Measurements from ENCODE around the gene ADAMTS15.

The ADAMTS15 gene, protein sequence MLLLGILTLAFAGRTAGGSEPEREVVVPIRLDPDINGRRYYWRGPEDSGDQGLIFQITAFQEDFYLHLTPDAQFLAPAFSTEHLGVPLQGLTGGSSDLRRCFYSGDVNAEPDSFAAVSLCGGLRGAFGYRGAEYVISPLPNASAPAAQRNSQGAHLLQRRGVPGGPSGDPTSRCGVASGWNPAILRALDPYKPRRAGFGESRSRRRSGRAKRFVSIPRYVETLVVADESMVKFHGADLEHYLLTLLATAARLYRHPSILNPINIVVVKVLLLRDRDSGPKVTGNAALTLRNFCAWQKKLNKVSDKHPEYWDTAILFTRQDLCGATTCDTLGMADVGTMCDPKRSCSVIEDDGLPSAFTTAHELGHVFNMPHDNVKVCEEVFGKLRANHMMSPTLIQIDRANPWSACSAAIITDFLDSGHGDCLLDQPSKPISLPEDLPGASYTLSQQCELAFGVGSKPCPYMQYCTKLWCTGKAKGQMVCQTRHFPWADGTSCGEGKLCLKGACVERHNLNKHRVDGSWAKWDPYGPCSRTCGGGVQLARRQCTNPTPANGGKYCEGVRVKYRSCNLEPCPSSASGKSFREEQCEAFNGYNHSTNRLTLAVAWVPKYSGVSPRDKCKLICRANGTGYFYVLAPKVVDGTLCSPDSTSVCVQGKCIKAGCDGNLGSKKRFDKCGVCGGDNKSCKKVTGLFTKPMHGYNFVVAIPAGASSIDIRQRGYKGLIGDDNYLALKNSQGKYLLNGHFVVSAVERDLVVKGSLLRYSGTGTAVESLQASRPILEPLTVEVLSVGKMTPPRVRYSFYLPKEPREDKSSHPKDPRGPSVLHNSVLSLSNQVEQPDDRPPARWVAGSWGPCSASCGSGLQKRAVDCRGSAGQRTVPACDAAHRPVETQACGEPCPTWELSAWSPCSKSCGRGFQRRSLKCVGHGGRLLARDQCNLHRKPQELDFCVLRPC
- 0 to 0.60 (median 0) reads per million in 9 experiments for total RNA-seq

DNA sequence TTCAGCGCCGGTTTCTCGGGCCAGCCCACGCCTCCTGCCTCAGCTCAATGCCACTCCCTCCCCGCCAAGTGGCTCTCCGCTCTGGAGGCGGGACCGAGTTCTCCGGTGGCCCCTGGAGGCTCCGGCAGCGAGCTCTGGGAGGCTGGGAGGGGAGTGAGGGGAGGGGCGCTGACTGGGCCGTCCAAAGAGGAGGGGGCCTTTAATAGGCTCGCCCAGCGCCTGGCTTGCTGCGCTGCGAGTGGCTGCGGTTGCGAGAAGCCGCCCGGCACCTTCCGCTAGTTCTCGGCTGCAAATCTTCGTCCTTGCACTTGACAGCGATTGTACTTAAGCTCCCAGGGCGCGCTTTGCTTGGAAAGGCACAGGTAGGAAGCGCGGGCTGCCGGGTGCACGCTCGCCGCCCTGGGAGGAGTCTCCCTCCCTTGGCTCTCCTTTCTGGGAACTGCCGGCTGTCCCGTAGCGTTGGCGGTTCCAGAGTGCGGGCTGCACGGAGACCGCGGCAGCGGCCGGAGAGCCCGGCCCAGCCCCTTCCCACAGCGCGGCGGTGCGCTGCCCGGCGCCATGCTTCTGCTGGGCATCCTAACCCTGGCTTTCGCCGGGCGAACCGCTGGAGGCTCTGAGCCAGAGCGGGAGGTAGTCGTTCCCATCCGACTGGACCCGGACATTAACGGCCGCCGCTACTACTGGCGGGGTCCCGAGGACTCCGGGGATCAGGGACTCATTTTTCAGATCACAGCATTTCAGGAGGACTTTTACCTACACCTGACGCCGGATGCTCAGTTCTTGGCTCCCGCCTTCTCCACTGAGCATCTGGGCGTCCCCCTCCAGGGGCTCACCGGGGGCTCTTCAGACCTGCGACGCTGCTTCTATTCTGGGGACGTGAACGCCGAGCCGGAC, at the start of gene ADAMTS15:
Gene ADAMTS15, plus strand, starts transcription at position 230 of the 894 bp plus-strand sequence. Its CDS starts 329 bp downstream, at position 559.
- peak within 1 kb of the TSS; percentile 63 to 67 for H3K4me3 Mint-ChIP-seq
- no peak within 1 kb of the TSS for H3K27ac Mint-ChIP-seq
- H3K36me3 Mint-ChIP-seq (ENCODE audit: insufficient read depth) = no peaks in the 10 kb centered on the region
- H3K4me1 Mint-ChIP-seq (ENCODE audit: low read depth in 2 of 2) = peaks cover 0 to 10% of the 10 kb centered on the region in 2 donors
- no peaks in the 10 kb centered on the region for H3K9me3 Mint-ChIP-seq
- H3K27me3 Mint-ChIP-seq = peaks cover 33 to 76% of the 10 kb centered on the region in 2 donors
- no peak for DNase-seq
- peak; percentile 66 for ATAC-seq (replicated peaks)

DNA sequence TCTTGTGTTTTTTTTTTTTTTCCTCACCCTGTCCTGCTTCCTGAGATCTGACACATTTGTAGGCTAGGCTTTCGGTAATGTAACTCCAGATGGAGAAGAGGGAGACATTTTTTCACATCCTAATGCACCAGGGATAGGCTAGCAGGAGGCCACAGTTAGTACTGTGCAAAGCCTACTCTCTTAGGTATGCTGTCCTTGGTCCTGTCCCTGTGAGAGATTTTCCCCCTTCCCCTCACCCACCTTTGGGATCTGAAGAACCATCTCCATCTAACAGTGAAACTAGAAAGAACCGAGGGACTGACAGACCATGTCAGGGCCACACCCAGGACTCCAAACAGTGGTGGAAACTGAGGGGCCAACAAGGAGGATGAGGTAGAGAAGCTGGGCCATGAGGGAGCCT, 49.2 kb upstream of the ADAMTS15 start:
- peaks cover 15 to 16% of the 10 kb centered on the region in 2 donors for H3K4me1 Mint-ChIP-seq (ENCODE audit: low read depth in 2 of 2)
- no peak overlapping the region for H3K27ac Mint-ChIP-seq
- no peak overlapping the region for H3K4me3 Mint-ChIP-seq
- no peaks in the 10 kb centered on the region for H3K36me3 Mint-ChIP-seq (ENCODE audit: insufficient read depth)
- H3K27me3 Mint-ChIP-seq = peaks cover 56 to 62% of the 10 kb centered on the region in 2 donors
- no peaks in the 10 kb centered on the region for H3K9me3 Mint-ChIP-seq
- DNase-seq = no peak
- no peak for ATAC-seq (replicated peaks)

DNA sequence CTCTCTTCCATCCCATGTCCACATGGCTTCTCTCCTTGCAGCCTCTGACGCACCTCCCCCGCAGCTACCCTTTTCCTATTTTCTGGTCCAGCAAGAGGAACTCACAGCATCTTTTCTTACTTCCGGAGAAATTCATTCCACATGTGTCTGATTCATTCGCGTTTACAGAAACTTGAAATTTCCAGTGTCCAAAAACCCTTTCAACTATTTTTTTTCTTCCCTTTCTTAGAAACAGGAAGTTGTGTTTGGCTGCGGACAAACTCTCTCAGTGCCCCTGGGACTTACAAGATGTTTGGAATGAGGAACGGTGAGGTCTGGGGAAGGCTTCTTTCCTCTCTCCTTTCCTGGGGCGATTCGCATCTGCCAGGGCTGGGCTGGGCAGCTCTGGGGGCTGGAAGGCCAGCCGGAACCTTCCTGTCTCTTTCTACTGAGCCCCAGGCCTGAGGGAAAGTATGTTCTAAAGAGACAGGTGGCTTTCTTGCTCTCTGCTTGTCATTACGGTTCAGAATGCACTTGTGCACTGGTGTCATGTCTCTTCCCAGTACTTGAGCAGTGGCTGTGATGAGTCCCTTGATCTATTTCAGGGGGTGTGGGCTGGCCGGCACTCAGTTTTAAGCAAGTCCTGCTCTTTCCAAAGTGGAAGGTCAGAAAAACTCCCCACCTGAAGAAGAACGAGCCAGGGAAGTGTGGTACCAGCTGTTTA, 47.5 kb upstream of the ADAMTS15 start:
- peaks cover 15 to 16% of the 10 kb centered on the region in 2 donors for H3K4me1 Mint-ChIP-seq (ENCODE audit: low read depth in 2 of 2)
- H3K27ac Mint-ChIP-seq = peak overlapping the region in 1 of 2 donors; percentile 24
- DNase-seq (no peak), ATAC-seq (replicated peaks) (no peak)
- H3K4me3 Mint-ChIP-seq = peak overlapping the region; percentile 8 to 15
- H3K36me3 Mint-ChIP-seq (ENCODE audit: insufficient read depth) = no peaks in the 10 kb centered on the region
- H3K27me3 Mint-ChIP-seq = peaks cover 47 to 50% of the 10 kb centered on the region in 2 donors
- no peaks in the 10 kb centered on the region for H3K9me3 Mint-ChIP-seq

DNA sequence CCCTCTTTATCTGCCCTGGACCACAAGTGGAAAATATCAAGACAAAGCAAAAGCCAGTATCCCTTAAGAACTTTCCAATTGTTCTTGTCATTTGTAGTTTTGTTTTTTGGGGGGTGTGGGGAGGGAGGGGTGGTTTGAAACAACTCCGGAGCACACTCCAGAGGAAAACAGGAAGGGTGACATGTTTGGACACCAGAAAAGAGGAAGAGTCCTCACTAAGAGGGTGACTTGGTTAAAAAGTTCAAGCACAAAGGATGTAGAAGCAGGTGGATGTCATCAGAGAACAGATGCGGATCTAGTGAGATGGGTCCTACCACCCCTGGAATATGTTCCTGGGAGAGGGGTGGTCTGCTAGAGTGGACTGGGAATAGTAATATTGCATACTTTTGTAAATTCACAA, 45.9 kb upstream of the ADAMTS15 start:
- H3K27ac Mint-ChIP-seq = peak overlapping the region in 1 of 2 donors; percentile 11
- H3K36me3 Mint-ChIP-seq (ENCODE audit: insufficient read depth) = no peaks in the 10 kb centered on the region
- ATAC-seq (replicated peaks) (no peak), DNase-seq (no peak)
- H3K4me1 Mint-ChIP-seq (ENCODE audit: low read depth in 2 of 2) = peaks cover 15 to 16% of the 10 kb centered on the region in 2 donors
- no peak overlapping the region for H3K4me3 Mint-ChIP-seq
- H3K27me3 Mint-ChIP-seq = peaks cover 30 to 34% of the 10 kb centered on the region in 2 donors
- no peaks in the 10 kb centered on the region for H3K9me3 Mint-ChIP-seq

DNA sequence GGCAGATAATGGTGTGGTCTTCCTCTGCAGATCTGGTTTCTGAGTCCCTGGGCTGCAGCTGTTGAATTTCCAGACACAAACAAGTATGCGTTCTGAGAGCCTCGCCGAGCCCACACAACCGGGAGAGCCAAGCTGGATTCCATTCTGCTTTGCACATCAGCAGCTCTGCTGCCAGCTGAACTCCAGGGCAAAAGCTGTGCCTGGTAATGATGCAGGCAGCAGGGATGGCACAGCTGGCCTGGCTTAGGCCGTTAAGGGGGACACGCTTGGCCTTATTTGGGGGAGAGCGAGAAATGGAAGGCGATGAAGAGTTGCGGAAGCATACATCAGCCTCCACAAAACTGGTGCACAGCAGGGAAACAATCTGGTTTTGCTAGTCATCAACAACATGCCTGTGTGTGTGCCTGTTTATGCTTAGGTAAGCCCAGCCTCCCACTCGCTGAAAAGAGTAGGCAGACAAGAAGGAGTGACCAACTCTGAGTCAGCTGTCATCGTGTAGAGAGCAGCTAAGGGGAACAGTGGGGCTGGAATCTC, 45.1 kb upstream of the ADAMTS15 start:
- peaks cover 15 to 16% of the 10 kb centered on the region in 2 donors for H3K4me1 Mint-ChIP-seq (ENCODE audit: low read depth in 2 of 2)
- no peaks in the 10 kb centered on the region for H3K9me3 Mint-ChIP-seq
- no peak overlapping the region for H3K4me3 Mint-ChIP-seq
- ATAC-seq (replicated peaks) (no peak), DNase-seq (no peak)
- peak overlapping the region in 1 of 2 donors; percentile 11 for H3K27ac Mint-ChIP-seq
- peaks cover 23 to 30% of the 10 kb centered on the region in 2 donors for H3K27me3 Mint-ChIP-seq
- no peaks in the 10 kb centered on the region for H3K36me3 Mint-ChIP-seq (ENCODE audit: insufficient read depth)

DNA sequence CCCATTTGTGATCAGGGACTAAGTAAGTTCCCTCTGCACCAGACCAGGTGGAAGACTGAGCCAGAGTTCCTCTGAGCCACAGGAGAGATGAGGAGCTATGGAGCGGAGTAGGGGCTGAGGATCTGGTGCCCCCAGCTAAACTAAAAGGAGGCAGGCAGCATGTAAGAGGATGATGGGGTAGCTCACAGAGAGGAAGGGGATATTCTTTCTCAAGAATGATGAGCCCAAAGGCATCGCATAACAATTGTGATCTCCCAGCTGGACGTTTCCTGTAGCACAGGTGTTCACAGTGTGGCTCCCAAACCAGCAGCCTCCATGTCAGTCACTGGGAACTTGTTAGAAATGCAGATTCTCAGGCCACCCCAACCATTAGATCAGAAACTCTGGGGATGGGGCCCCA, 44.5 kb upstream of the ADAMTS15 start:
- H3K36me3 Mint-ChIP-seq (ENCODE audit: insufficient read depth) = no peaks in the 10 kb centered on the region
- peaks cover 15 to 16% of the 10 kb centered on the region in 2 donors for H3K4me1 Mint-ChIP-seq (ENCODE audit: low read depth in 2 of 2)
- no peak overlapping the region for H3K4me3 Mint-ChIP-seq
- ATAC-seq (replicated peaks) (no peak), DNase-seq (no peak)
- H3K27ac Mint-ChIP-seq = no peak overlapping the region
- no peaks in the 10 kb centered on the region for H3K9me3 Mint-ChIP-seq
- H3K27me3 Mint-ChIP-seq = peaks cover 19 to 30% of the 10 kb centered on the region in 2 donors

DNA sequence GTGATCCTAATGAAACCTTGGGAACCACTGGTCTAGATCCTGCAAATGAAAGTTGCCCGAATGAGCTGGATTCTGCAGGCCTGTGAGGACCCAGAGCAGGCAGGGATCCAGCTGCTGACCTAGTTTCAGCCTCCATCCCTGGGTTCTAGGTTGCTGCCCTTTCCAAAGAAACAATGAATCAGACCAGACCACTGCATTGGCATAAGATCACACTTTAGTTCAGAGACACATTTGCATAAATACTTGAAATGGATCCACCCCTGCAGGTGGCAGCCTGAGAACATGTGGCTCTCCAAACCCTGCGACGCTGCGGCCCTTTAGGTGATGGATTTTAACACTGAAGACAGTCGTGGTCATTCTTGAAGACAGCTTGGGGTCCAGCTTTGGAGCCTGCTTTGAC, 43.7 kb upstream of the ADAMTS15 start:
- Mint-ChIP-seq H3K4me3 (no peak overlapping the region), H3K27me3 (peaks cover 17 to 30% of the 10 kb centered on the region in 2 donors), H3K4me1 (ENCODE audit: low read depth in 2 of 2) (peaks cover 15 to 16% of the 10 kb centered on the region in 2 donors), H3K27ac (no peak overlapping the region), H3K36me3 (ENCODE audit: insufficient read depth) (no peaks in the 10 kb centered on the region), H3K9me3 (no peaks in the 10 kb centered on the region)
- DNase-seq (no peak), ATAC-seq (replicated peaks) (no peak)

DNA sequence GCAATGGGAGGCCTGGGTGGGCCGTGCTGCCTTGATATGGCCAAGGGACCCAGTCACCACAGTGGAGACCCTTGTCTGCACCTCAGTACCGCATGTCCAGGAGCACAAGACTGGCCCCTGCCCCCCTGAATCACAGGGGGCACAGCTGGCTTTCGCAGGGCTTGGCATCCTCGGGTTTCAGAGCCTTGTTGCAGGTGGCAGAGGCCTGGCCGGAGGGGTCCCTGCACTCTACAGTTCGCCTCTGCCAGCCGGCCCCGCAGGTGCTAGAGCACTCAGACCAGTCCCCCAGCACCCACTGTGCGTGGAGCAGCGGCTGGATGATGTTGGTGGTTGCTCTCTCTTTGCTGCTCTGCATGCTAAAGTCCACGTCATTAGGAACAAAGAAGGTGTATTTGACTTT, 43.0 kb upstream of the ADAMTS15 start:
- H3K27me3 Mint-ChIP-seq = peaks cover 17 to 30% of the 10 kb centered on the region in 2 donors
- peaks cover 9% of the 10 kb centered on the region in 2 donors for H3K4me1 Mint-ChIP-seq (ENCODE audit: low read depth in 2 of 2)
- no peak overlapping the region for H3K27ac Mint-ChIP-seq
- H3K4me3 Mint-ChIP-seq = no peak overlapping the region
- DNase-seq = no peak
- no peaks in the 10 kb centered on the region for H3K36me3 Mint-ChIP-seq (ENCODE audit: insufficient read depth)
- no peak for ATAC-seq (replicated peaks)
- no peaks in the 10 kb centered on the region for H3K9me3 Mint-ChIP-seq

DNA sequence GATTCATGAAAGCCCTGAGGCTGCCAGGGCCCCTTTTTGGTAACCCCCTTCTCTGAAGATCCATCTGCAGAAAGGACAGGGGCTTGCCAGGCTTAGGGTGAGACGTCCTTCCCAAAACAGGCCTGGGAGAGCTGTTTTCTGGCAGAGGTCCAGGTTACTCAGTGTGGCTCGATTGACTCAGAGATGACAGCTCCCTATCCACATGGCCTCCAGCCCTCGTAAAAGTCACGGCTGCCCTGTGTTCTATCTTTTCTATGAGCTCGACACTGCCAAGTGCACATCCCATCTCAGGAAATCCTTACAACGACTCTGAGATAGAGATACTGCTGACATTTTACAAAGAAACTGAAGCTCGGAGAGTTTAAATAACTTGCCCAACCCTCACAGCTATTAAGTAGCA, 40.5 kb upstream of the ADAMTS15 start:
- H3K27me3 Mint-ChIP-seq = peaks cover 23 to 39% of the 10 kb centered on the region in 2 donors
- H3K36me3 Mint-ChIP-seq (ENCODE audit: insufficient read depth) = no peaks in the 10 kb centered on the region
- H3K4me1 Mint-ChIP-seq (ENCODE audit: low read depth in 2 of 2) = no peaks in the 10 kb centered on the region
- DNase-seq (no peak), ATAC-seq (replicated peaks) (no peak)
- H3K27ac Mint-ChIP-seq = no peak overlapping the region
- H3K4me3 Mint-ChIP-seq = no peak overlapping the region
- no peaks in the 10 kb centered on the region for H3K9me3 Mint-ChIP-seq

DNA sequence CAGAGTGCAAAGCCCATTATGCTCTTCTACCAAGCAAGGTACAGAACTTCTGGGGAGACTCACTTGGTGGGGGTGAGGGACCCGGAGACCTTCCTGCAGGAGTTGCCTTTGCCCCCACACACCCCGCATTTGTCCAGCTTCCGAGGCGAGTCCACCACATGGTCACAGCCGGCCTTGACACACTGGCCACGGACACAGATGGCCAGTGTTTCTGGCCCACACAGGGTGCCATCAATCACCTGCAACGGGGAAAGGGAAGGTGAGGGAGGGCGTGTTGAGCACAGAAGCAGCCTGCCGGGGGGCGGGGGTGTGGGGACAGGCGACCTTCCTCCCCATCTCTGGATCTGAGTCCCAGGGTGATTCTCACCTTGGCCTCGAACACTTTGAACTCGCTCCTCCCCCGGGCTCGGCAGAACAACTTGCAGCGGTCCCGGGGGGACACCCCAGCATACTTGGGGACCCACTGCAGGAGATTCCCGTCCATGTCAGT, 40.0 kb upstream of the ADAMTS15 start:
- DNase-seq (no peak), ATAC-seq (replicated peaks) (no peak)
- no peak overlapping the region for H3K4me3 Mint-ChIP-seq
- no peaks in the 10 kb centered on the region for H3K9me3 Mint-ChIP-seq
- no peak overlapping the region for H3K27ac Mint-ChIP-seq
- H3K4me1 Mint-ChIP-seq (ENCODE audit: low read depth in 2 of 2) = no peaks in the 10 kb centered on the region
- peaks cover 23 to 42% of the 10 kb centered on the region in 2 donors for H3K27me3 Mint-ChIP-seq
- H3K36me3 Mint-ChIP-seq (ENCODE audit: insufficient read depth) = peaks cover under 1% of the 10 kb centered on the region

DNA sequence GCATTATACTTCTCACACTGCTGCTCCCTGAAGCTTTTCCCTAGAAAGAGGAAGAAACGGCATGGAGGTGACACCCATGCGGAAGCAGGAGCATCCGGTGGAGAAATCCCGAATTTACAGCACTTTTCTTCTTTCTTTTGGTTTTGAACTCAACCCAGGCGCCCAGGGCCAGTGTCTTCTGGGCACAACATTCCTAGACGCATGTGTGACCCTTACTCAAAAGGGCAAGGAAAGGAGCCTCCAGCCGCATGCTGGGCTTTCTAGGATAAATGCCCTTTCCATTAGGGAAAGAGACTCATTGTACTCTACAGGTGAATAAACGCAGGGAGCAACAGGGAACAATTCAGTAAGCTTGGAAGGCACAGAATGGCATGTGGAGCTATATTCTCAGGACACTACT, 39.5 kb upstream of the ADAMTS15 start:
- ATAC-seq (replicated peaks) (no peak), DNase-seq (no peak)
- no peaks in the 10 kb centered on the region for H3K4me1 Mint-ChIP-seq (ENCODE audit: low read depth in 2 of 2)
- no peak overlapping the region for H3K4me3 Mint-ChIP-seq
- H3K9me3 Mint-ChIP-seq = no peaks in the 10 kb centered on the region
- peaks cover 27 to 47% of the 10 kb centered on the region in 2 donors for H3K27me3 Mint-ChIP-seq
- peaks cover 3% of the 10 kb centered on the region for H3K36me3 Mint-ChIP-seq (ENCODE audit: insufficient read depth)
- no peak overlapping the region for H3K27ac Mint-ChIP-seq

Measured in effector memory CD8-positive, alpha-beta T cell (primary cell).